HepG2 (cell line): ENCODE measurements around the gene ZBTB22. TPM values are rescaled to one million over a fixed set of nuclear protein-coding genes. Genes with fewer than 3 reads are reported as not detected.
A peak's percentile ranks its signal among the peaks of the same experiment; 100 is the strongest.

Source experiments
- NCOA2 ChIP-seq: sonication (generic); formaldehyde crosslinking; IDR thresholded peaks from 2 replicates; pipeline ENCODE4 v1.8.0; 2022; ENCODE audit warnings: inconsistent platforms
- PHB2 ChIP-seq: fragments of 450-650 bp; IDR thresholded peaks from 2 replicates; pipeline ENCODE4 v1.6.1; 2018; ENCODE audit not compliant: partially characterized antibody
- PHF5A ChIP-seq: IDR thresholded peaks from one replicate; pipeline ENCODE4 v1.6.1; 2018; ENCODE audit warnings: low read depth, missing genetic modification reagents; ENCODE audit not compliant: unreplicated experiment
- RFX1 ChIP-seq: fragments of 450-650 bp; IDR thresholded peaks from 2 replicates; pipeline ENCODE4 v1.6.1; 2017
- RORA ChIP-seq: sonication (generic); formaldehyde crosslinking; IDR thresholded peaks from 2 replicates; pipeline ENCODE4 v1.5.0; 2020; ENCODE audit warnings: mild to moderate bottlenecking, missing genetic modification reagents, moderate library complexity
- TCF7L2 ChIP-seq: IDR thresholded peaks from 2 replicates; pipeline ENCODE4 v1.6.1; 2011; ENCODE audit warnings: mild to moderate bottlenecking, low read depth, low read length, moderate library complexity
- THAP11 ChIP-seq: IDR thresholded peaks from 2 replicates; pipeline ENCODE4 v1.6.1; 2016; ENCODE audit warnings: missing biosample characterization, missing genetic modification reagents
- ZNF264 ChIP-seq: sonication (generic); formaldehyde crosslinking; IDR thresholded peaks from 2 replicates; pipeline ENCODE4 v1.4.0; 2020; ENCODE audit warnings: missing genetic modification reagents
- ZNF614 ChIP-seq: IDR thresholded peaks from 2 replicates; pipeline ENCODE4 v1.6.1; 2018; ENCODE audit warnings: missing biosample characterization, missing genetic modification reagents, inconsistent platforms, borderline replicate concordance
- ZNF781 ChIP-seq: sonication (generic); formaldehyde crosslinking; IDR thresholded peaks from 2 replicates; pipeline ENCODE4 v1.5.1; 2020; ENCODE audit warnings: borderline replicate concordance, mild to moderate bottlenecking, missing genetic modification reagents; ENCODE audit errors: not compliant biosample characterization
- ZSCAN31 ChIP-seq: sonication (generic); formaldehyde crosslinking; IDR thresholded peaks from 2 replicates; pipeline ENCODE4 v1.5.0; 2020; ENCODE audit warnings: low read depth, mild to moderate bottlenecking, missing genetic modification reagents
- polyA plus RNA-seq, 8 experiments: library from polyadenylated mRNA; depleted of rRNA in 3 of 8; stranded (reverse) in 7 of 8; unstranded in 1 of 8; fragments of >200 nt; fragmentation: Illumina TruSeq in 4 of 8; extraction: Trizol in 4 of 8; gene quantifications; 2 replicates each; pipeline versions ENCODE4 v1.2.1 to v1.2.3, GENCODE V29; 2011 to 2016; ENCODE audit warnings: low read depth in 4 of 8, missing spikeins in 1 of 8, mixed read lengths in 1 of 8; ENCODE audit not compliant: insufficient read depth in 1 of 8
- total RNA-seq, 5 experiments: library from RNA; depleted of rRNA; stranded (reverse); fragments of >200 nt; fragmentation: Illumina TruSeq; extraction: Trizol; gene quantifications; 2 replicates each; pipeline ENCODE4 v1.2.3, GENCODE V29; 2016; ENCODE audit warnings: low read depth in 1 of 5
- TF ChIP-seq, protein P1 (sequence below): sonication (generic); formaldehyde crosslinking; conservative IDR thresholded peaks from 2 replicates; pipeline ENCODE4 v1.8.0; 2022; ENCODE audit warnings: mild to moderate bottlenecking, moderate library complexity, missing genetic modification reagents
- TF ChIP-seq, protein P2 (sequence below): IDR thresholded peaks from 2 replicates; pipeline ENCODE4 v1.6.1; 2016; ENCODE audit warnings: missing compliant biosample characterization, missing genetic modification reagents, borderline replicate concordance
- TF ChIP-seq, protein P3 (sequence below): sonication (generic); formaldehyde crosslinking; IDR thresholded peaks from 2 replicates; pipeline ENCODE4 v1.4.0; 2020; ENCODE audit warnings: missing genetic modification reagents
- TF ChIP-seq, protein P4 (sequence below): sonication (generic); formaldehyde crosslinking; IDR thresholded peaks from 2 replicates; pipeline ENCODE4 v1.4.0; 2020; ENCODE audit warnings: missing genetic modification reagents, mild to moderate bottlenecking, borderline replicate concordance
- TF ChIP-seq, protein P5 (sequence below): sonication (generic); formaldehyde crosslinking; IDR thresholded peaks from 2 replicates; pipeline ENCODE4 v1.4.0; 2020; ENCODE audit warnings: missing genetic modification reagents
- TF ChIP-seq, protein P6 (sequence below): fragments of 450-650 bp; IDR thresholded peaks from 2 replicates; pipeline ENCODE4 v1.6.1; 2016

The ZBTB22 gene
- total and polyA plus RNA-seq, 2 of the 13 experiments (the other 11 are each of a cell fraction or from before 2014, with no cell fraction given) = 8.0 to 10.6 TPM

DNA sequence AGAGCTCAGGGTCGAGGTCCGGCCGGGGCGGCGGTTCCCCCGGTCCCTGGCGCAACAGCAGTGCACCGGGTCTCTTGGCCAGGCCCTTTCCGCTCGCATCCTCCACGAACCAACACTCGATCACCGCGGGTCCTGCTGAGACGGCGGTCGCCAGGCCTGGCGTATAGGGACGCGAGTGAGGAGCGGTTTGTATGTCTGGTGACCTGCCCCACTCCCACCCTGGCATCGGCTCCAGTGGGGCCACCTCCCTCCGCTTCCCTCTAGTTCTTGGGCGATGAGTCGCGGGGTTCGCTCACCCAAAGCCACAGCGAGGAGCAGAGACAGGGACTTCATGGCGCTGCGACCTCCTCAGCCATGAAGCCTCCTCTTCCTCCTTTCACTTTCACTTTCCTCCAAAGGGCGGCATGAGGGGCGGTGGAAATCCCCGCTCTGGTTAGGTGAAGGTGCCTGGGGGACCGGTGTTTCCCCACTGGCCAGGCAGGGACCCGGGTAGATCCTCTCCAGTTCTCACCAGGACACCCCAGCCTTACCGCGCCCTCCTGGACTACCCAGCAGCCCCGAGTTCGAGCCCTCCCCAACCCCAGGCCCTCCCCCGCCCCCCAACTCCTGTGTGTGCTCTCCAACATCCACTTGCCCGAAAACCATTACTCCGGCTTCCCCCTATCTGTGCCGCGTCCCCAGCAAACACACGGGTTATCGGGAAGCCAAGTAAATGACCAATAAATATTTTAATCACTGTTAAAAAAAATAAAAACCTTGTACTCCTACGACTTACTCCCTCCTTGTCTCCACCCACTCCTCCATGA is 3.6 kb downstream of the ZBTB22 start, which contains the start of gene TAPBP (continued):
- TF ChIP-seq, protein P1, sequence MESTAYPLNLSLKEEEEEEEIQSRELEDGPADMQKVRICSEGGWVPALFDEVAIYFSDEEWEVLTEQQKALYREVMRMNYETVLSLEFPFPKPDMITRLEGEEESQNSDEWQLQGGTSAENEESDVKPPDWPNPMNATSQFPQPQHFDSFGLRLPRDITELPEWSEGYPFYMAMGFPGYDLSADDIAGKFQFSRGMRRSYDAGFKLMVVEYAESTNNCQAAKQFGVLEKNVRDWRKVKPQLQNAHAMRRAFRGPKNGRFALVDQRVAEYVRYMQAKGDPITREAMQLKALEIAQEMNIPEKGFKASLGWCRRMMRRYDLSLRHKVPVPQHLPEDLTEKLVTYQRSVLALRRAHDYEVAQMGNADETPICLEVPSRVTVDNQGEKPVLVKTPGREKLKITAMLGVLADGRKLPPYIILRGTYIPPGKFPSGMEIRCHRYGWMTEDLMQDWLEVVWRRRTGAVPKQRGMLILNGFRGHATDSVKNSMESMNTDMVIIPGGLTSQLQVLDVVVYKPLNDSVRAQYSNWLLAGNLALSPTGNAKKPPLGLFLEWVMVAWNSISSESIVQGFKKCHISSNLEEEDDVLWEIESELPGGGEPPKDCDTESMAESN (CRISPR knock-in tag) = 0 out of 2 replicates have a peak, but pooled peaks have one; percentile 40
- TF ChIP-seq, protein P2, sequence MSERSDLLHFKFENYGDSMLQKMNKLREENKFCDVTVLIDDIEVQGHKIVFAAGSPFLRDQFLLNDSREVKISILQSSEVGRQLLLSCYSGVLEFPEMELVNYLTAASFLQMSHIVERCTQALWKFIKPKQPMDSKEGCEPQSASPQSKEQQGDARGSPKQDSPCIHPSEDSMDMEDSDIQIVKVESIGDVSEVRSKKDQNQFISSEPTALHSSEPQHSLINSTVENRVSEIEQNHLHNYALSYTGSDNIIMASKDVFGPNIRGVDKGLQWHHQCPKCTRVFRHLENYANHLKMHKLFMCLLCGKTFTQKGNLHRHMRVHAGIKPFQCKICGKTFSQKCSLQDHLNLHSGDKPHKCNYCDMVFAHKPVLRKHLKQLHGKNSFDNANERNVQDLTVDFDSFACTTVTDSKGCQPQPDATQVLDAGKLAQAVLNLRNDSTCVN = 0 out of 2 replicates have a peak, but pooled peaks have one; percentile 50
- TF ChIP-seq ZSCAN31 (CRISPR knock-in tag) (no peak), NCOA2 (CRISPR knock-in tag) (peak; percentile 48; the same call in 1 of the 2 replicates), PHB2 (no peak), RFX1 (no peak), PHF5A (CRISPR knock-in tag) (no peak), ZNF781 (CRISPR knock-in tag) (no peak), ZNF614 (CRISPR knock-in tag) (no peak), RORA (CRISPR knock-in tag) (no peak), THAP11 (CRISPR knock-in tag) (no peak; the same call in 1 of the 2 replicates), ZNF264 (CRISPR knock-in tag) (no peak), TCF7L2 (no peak)
- TF ChIP-seq, protein P3, sequence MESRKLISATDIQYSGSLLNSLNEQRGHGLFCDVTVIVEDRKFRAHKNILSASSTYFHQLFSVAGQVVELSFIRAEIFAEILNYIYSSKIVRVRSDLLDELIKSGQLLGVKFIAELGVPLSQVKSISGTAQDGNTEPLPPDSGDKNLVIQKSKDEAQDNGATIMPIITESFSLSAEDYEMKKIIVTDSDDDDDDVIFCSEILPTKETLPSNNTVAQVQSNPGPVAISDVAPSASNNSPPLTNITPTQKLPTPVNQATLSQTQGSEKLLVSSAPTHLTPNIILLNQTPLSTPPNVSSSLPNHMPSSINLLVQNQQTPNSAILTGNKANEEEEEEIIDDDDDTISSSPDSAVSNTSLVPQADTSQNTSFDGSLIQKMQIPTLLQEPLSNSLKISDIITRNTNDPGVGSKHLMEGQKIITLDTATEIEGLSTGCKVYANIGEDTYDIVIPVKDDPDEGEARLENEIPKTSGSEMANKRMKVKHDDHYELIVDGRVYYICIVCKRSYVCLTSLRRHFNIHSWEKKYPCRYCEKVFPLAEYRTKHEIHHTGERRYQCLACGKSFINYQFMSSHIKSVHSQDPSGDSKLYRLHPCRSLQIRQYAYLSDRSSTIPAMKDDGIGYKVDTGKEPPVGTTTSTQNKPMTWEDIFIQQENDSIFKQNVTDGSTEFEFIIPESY (CRISPR knock-in tag) = no peak
- TF ChIP-seq, protein P4, sequence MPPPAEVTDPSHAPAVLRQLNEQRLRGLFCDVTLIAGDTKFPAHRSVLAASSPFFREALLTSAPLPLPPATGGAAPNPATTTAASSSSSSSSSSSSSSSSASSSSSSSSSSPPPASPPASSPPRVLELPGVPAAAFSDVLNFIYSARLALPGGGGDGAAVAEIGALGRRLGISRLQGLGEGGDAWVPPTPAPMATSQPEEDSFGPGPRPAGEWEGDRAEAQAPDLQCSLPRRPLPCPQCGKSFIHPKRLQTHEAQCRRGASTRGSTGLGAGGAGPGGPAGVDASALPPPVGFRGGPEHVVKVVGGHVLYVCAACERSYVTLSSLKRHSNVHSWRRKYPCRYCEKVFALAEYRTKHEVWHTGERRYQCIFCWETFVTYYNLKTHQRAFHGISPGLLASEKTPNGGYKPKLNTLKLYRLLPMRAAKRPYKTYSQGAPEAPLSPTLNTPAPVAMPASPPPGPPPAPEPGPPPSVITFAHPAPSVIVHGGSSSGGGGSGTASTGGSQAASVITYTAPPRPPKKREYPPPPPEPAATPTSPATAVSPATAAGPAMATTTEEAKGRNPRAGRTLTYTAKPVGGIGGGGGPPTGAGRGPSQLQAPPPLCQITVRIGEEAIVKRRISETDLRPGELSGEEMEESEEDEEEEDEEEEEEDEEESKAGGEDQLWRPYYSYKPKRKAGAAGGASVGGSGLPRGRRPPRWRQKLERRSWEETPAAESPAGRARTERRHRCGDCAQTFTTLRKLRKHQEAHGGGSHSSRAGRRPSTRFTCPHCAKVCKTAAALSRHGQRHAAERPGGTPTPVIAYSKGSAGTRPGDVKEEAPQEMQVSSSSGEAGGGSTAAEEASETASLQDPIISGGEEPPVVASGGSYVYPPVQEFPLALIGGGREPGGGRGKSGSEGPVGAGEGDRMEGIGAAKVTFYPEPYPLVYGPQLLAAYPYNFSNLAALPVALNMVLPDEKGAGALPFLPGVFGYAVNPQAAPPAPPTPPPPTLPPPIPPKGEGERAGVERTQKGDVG = 0 out of 2 replicates have a peak, but pooled peaks have one; percentile 29
- TF ChIP-seq, protein P5, sequence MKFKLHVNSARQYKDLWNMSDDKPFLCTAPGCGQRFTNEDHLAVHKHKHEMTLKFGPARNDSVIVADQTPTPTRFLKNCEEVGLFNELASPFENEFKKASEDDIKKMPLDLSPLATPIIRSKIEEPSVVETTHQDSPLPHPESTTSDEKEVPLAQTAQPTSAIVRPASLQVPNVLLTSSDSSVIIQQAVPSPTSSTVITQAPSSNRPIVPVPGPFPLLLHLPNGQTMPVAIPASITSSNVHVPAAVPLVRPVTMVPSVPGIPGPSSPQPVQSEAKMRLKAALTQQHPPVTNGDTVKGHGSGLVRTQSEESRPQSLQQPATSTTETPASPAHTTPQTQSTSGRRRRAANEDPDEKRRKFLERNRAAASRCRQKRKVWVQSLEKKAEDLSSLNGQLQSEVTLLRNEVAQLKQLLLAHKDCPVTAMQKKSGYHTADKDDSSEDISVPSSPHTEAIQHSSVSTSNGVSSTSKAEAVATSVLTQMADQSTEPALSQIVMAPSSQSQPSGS (CRISPR knock-in tag) = peak; percentile 42; the same call in 1 of the 2 replicates
- TF ChIP-seq, protein P6, sequence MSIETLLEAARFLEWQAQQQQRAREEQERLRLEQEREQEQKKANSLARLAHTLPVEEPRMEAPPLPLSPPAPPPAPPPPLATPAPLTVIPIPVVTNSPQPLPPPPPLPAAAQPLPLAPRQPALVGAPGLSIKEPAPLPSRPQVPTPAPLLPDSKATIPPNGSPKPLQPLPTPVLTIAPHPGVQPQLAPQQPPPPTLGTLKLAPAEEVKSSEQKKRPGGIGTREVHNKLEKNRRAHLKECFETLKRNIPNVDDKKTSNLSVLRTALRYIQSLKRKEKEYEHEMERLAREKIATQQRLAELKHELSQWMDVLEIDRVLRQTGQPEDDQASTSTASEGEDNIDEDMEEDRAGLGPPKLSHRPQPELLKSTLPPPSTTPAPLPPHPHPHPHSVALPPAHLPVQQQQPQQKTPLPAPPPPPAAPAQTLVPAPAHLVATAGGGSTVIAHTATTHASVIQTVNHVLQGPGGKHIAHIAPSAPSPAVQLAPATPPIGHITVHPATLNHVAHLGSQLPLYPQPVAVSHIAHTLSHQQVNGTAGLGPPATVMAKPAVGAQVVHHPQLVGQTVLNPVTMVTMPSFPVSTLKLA = no peak
